Iris pigment epithelial cell (primary cell): Measurements from ENCODE around the gene TBC1D22B.

Experiments used
- DNase-seq: peaks from one replicate; pipeline ENCODE4 v3.0.0-alpha.2; 2011; ENCODE audit warnings: low read depth

The TBC1D22B gene

DNA sequence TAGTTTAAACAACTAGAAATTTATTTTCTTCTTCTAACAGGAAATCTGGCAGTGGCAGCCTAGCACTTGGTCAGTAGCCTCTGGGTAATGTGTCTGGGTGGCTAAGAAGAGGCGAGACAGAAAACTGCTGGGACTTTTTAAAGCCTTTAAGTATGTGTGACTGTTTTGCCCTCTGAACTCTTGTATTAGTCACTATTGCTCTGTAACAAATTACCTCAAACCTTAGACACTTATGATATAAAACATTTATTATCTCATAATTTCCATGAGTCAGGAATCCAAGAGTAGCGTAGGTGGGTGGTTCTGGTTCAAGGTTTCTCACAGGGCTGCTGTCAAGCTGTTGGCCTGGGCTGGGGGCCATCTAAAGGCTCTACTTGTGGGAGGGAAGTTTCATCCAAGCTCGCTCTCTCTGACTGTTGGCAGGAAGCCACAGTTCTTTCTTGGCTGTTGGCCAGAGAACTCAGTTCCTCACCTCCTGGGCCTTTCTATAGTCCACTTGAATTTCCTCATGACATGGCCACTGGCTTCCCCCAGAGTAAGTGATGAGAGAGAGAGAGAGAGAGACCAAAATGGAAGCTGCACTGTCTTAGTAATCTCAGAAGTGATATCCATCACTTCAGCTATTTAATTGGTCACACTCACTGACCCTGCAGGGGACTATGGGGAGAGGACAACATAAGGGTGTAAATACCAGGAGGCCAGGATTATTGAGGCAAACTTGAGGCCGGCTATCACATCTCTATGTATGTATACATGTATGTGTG, 17.4 kb upstream of the TBC1D22B start:
- peak; percentile 100 for DNase-seq

DNA sequence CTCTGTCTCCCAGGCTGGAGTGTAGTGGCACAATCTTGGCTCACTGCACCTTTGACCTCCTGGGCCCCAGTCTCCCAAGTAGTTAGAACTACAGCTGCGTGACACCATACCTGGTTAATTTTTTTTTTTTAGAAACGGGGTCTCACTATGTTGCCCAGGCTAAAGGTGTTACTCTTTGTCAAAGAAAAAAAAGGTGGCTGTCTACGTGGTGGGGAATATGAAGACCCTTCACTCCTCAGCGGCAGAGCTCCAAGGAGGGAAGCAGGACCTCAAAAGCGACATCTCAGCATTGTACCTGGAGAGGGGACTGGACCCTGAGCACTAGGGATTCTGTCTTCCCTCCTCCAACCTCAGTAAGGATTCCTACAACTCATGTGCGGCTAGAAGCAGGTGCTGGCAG, 16.4 kb upstream of the TBC1D22B start:
- no peak for DNase-seq

DNA sequence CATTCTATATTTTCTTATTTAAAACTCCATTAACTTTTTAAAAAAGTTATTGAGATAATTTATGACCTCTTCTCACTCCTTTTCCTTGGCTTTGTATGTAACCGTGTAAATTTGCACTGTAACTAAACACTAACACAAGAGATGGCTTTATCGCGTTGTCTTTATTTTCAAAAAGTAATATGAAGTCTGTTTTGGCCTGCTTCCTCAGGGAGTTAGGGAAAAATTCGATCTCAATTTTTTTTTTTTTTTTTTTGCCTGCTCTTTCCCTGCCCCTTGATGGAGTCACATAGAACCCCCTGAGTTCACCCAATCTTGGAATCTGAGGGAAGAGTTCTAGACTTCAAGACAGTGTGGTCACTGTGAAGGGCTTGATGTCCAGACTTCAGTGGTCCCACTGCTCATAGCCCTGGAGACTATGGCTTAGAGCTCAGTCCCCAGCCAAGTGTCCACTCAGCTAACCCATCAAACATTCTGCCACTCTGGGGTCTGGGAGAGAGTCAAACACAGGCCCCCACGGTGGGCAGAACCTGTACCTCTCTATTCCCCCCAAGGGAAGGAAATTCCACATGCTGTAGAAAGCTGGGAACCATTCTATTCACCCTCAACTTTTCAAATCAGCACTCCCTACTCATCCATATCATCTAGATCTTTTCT, 15.7 kb upstream of the TBC1D22B start:
- no peak for DNase-seq

DNA sequence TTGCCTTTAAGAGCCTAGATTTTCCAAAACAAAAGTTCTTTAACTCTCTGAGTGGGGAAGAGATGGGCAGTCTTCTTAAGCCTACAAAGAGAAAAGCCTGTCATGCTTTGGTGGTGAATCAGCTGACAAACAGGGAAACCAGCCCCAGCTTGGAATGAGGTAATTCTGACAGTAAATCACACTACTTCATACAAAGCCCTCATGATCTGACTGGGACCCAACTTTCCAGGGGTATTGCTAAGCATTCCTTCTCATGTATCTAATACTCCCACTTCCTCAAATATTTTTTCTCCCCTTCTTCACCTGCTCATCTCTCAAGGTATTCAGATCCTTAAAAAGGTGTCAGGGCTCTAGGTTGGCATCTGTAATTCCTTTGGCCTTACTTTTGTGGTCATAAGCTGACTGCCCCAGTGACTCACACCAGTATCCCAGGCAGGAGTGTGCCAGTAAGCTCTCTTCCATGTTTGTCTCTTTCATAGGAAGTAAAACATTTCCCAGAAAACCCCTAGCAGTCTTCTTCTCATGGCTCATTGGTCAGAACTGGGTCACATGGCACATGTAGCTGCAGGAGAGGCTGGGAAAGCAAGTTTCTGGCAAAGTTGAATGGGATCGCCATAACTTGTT, 15.0 kb upstream of the TBC1D22B start:
- DNase-seq, result peak; percentile 99

DNA sequence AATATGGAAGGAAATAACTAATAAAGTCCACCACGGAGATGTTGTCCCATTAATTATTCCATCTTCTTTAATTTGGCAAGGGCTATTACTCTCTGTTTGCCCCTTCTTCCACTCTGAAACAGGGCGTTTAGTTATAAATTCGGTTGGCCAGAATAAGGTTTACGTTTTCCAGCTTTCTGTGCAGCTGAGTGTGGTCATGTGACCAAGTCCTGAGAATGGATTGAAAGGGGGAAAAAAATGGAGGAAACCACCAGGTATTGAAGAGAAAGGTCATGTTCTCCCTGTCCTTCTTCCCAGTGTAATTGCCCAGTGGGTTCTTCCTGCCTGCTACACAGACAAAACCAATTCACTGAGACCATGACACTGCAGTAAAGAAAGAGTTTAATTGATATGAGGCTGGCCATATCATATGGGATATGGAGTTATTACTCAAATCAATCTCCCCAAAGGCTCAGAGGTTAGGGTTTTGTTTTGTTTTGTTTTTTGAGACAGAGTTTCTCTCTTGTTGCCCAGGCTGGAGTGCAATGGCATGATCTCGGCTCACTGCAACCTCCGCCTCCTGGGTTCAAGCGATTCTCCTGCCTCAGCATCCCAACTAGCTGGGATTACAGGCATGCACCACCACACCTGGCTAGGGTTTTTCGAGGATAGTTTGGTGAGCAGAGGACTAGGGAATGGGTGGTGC, 14.3 kb upstream of the TBC1D22B start:
- no peak for DNase-seq

DNA sequence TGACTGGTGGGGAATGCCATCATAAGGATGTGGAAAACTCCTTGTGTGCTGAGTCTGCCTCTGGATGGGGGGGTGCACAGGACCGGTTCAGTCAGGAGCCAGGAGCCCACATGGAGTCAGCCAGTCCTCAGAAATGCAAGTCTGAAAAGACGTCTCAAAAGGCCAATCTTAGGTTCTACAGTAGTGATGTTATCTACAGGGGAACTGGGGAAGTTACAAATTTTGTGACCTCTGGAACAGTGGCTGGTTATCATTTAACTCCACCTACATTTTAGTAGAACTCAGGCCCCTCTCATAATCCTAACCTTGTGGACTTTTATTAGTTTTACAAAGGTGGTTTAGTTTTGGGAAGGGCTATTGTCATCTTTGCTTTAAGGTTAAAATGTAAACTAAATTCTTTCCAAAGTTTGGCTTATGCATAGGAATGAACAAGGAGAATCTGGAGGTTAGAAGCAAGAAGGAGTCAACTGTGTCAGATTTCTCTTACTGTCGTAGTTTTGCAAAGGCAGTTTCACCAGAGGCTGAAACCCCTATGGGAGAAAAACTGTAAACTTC, 13.7 kb upstream of the TBC1D22B start:
- no peak for DNase-seq

DNA sequence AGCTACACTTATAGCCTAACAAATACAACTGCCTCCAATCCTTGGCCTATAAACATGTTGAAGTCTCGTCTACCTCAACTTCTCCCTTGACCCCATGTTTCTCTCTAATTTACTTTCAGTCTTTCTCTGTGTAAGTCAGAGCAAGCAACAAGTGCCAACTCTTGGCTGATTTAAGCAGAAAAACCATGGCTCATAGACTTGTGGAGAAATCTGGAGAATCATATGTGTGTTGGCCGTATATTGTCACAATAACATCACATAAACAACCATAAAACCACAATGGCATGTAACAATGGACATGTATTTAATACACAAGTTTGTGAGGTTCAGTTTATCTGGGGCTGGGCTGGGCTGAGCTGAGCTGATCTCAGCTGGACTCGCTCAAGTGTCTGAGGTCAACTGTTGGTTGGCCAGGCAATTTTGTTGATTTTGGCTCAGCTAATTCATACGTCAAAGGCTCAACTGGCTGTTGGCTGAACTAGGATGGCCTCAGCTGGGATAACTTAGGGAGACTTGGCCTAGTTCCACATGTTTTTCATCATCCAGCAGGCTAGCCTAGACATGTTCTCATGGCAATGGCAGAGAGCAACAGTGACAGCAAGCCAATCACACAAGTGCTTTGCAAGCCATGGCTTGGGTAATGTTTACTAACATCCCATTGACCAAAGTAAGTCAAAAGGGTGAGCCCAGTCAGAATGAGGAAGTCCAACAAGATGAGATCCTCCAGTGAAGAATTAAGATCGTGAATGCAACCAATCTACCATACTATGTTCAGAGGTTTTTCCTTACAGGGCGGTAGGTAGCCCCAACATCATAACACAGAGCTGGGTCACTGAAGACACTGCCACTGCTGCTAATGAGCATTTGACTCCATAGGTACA, 12.9 kb upstream of the TBC1D22B start:
- peak; percentile 100 for DNase-seq

DNA sequence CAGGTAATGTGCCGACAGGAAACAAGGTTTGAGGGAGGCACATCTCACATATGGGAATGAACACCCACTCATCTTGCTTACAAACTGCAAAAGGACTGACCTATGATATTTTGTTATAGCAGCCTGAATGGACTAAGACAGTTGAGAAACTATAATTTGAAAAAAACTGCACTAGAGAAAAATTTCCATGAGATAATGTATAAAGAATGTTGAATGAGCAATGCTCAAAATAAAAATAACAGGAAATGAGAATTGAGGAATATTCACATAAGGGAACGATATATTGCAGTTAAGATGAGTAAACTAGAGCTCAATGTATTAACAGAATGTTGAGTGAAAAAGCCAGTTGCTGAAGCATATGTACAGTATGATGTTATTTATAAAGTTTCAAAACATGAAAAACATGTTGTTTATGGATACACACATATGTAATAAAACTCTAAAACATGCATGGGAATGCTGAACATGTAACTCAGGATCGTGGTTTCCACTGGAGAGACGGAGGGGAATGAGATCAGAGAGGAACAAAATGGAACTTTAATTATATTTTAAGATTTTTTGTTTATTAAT, 6.3 kb upstream of the TBC1D22B start:
- DNase-seq, result peak; percentile 76

DNA sequence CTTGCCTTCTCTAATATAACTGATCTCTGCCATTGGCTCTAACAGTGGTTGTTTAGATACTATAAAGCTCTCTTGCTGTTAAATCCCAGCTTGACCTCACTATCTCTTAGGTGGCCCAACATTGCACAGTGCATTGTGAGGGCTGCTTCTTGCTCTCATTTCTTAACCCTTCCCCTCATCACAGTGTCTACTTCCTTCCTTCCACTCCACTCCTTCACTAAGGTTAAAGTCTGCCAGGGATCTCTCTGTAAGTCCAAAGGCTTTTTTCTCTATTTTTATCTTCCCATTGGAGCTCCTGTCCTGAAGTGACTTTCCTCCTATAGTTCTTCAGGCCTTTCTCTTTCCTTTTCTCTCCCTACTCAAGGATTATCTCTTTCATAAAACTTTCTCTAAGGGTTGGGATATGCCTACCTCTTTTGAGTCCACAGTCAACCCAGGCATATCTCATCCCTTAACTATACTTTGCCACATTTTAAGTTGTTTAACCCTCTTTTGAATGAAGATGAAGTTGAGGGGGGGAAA, 4.0 kb upstream of the TBC1D22B start:
- DNase-seq, result no peak

DNA sequence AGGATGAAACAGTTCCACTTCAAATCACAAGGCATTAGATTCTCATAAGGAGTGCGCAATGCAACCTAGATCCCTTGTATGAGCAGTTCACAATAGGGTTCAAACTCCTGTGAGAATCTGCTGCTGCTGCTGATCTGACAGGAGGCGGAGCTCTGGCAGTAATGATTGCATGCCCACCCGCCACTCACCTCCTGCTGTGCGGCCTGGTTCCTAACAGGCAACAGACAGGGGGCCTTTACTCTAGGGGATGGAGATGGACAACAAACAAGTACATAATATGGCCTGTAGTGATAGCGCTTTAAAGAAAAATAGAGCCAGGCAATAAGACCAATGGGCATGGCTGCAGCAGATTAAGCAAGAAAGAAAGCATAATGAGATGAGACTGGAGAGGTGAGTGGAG, 2.7 kb upstream of the TBC1D22B start:
- no peak for DNase-seq

DNA sequence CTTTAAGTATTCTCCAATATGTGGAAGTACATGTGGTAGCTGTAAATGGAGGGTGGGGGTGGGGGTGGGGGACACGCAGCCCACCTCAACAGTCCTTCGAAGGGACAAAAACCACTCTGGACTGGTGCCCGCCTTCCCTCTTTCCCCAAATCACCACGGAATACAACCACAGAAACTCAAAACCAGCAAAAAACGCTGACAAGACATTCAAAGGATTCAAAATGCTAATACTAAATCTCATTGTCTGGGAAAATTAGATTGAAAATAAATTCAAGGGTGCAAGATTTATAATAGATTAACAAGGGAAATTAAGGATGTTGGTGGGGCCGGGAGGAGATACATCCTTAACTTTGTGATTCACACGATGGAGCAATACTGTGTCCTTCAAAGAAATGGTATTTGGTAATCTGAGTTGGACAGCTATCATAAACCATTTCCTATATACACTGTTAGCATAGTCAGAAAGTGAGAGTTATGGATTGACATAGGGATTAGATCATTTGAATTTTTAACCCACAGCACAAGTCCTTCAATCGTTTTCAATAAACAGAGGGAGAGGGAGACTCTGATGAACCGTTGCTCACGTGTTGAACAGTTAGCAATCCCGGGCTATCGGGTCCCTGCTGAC, 766 bp upstream of the TBC1D22B start:
- DNase-seq, result peak; percentile 87

DNA sequence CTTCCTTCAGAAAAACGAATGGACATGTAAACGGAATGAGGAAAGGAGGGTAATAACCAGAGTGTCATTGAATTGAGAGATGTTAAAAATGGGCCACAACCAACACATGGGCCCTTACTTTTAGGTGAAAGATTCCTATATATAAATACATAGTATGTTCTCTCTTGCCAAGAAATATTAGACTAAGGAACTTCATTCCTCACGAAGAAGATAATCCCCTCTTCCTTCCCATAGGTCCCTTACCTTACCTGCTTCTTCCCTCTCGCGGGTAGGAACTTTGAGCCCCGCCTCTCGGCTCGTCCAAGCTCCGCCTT, 295 bp upstream of the TBC1D22B start:
- no peak for DNase-seq

DNA sequence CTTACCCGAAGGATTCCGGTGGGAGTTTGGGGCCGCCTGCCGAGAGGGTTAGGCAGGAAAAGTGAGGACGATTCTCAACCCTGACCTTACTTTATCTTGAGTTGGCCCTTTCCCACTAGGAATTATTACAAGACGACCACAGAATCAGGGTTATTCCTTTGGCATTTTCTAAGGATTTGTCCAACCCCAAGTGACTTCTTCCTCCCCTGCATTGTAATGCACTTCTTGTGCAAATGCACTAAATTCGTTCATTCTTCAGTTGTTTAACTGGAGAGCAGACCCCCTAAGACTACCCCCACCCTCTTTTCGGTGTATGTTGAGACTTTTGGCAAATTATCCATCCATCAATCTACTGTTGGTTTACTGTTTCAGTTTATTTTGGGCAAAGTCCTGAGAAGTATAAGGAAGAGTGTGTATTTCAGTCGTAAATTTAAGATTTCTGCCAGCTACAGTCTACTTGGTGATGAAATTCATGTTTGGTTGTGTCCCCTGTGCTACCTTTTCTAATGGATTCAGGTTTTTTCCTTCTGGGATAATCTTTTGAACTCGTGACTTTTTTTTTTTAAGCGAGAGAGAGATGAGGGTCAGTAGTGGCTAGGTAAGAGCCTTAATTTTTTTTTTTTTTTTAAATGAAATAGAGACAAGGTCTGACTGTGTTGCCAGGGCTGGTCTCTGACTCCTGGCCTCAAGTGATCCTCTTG, 983 bp downstream of the TBC1D22B start:
- no peak for DNase-seq

DNA sequence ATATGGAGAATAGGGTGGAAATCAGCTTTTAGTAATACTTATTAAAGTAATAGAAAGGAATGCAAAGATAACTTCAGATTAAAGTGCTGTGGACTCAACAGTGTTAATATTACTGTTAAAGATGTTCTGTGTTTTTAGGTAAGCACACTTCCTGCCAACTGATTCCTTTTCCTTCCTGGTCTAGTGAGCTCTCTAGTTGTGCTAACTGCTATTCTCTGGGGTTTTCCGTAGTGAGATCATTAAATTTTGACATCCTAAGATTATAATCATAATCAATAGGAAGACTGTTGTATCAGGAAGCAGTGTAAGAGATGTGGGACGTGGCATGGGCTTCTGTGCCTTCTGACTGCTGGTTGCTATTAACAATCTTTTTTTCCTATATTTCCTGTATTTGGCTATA, 1.6 kb downstream of the TBC1D22B start:
- peak; percentile 50 for DNase-seq

DNA sequence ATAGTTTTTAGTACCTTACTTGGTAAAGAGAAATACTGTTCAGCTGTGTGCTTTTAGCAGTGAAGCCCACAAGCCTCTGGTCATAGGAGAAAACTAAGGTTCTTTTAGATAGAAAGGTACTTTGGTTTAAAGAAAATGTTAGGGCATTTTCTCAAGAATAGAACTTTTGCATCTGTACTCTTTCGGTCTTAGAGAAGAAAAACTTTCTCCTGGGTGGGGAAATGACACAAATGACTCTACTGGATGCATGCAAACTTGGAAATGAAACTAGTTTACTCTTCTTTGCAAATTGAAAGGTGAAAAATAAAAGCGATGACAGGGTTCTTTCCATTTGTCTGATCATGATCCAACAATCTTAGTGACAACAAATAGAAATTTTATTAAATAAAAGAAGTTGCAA, 2.5 kb downstream of the TBC1D22B start:
- DNase-seq, result no peak

DNA sequence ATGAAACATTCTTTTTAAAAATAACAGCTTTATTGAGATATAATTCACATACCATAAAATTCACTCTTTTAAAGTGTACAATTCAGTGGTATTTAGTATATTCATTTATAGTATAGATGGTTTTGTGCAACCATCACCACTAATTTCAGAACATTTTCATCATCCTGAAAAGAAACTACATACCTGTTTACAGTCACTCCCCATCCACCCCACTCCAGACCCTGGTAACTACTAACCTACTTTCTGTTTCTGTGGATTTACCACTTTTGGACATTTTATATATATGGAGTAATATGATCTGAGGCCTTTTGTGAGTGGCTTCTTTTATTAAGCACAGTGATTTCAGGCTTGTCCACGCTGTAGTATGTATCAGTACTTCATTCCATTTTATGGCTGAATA, 2.9 kb downstream of the TBC1D22B start:
- DNase-seq, result no peak

DNA sequence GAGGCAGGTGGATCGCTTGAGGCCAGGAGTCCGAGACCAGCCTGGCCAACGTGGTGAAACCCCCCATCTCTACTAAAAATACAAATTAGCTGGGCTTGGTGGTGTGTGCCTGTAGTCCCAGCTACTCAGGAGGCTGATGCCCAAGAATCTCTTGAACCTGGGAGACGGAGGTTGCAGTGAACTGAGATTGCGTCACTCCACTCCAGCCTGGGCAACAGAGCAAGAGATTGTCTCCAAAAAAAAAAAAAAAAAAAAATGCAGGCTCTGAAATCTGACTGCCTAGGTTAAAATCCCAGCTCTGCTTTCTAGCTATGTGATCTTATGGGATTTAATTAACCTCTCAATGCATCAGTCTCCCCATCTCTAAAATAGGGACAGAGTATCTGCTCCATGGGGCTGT, 3.6 kb downstream of the TBC1D22B start:
- no peak for DNase-seq

DNA sequence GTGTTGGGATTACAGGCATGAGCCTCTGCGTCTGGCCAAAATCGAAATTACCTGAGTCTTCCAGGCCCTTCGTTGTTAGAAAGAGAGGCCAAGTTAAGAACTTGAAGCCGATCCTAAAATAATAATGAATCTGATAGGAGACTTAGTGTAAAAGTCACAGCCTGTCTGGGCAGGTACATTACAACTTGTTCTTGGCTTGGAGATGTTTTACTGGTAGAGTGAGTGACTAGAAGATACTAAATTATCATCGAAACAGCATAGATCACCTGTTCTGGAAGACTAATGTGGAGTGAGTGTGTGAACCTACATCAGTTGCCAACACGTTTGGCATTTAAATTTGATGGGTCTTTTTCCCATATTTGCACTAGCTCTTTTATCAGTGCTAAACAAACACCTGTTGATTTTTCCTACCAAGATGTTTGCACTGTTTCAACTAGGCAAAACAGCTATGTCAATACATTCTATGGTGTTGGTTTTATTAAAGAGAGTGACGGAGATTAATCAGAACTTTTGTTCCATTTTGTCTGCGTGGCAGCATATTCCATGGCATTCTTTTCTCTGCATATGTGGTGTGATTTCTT, 5.0 kb downstream of the TBC1D22B start:
- no peak for DNase-seq

DNA sequence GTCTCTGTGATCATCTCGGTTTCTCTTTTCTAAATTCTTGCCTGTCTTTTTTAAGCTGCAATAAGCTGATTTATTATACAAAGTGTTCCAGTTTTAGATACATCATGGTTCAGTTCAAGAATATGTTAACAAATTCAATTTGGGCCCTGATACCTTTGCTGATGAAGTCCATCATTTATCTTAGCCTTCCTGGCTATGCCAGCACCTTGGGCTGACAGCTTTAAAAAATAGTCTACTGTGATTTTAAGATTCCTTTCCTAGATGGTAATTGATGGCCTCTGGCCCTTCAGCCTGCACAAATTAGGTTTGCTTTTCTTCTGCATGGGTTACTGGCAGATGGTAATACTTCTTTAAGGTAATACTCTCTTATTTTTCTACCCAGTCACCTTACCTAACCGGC, 7.4 kb downstream of the TBC1D22B start:
- DNase-seq, result no peak

DNA sequence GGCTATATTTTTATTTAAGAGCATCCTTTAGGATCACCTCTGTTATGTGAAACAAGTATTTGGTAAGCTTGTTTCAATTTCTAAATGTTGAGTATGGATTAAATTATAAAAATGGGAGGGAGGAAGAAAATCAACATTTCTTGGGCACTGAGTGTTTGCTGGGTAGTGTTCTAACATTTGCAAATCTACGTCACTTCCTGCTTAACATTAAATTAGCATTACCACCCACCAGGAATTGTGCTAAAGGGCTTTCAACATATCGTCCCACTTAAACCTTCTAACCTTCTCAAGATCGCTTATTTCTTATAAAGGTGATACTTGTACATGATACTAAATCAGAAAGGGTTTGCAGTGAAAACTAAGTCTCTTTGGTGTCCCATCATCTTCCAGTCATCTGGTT, 8.3 kb downstream of the TBC1D22B start:
- no peak for DNase-seq
